ENCODE measurements around the gene DAD1. TPM values are rescaled to one million over a fixed set of nuclear protein-coding genes. Genes with fewer than 3 reads are reported as not detected.
A peak's percentile ranks its signal among the peaks of the same experiment; 100 is the strongest.

Gene DAD1
- total and polyA plus RNA-seq, 7 donors = 115 to 274 (median 160) TPM

GRCh38 chr14:22564463-22564862 is 24.6 kb downstream of the DAD1 start:
- Histone ChIP-seq H3K4me3 (no peak overlapping the region), H3K27ac (peak overlapping the region; percentile 54 to 75 (median 68)), H3K27me3 (no peaks in the 10 kb centered on the region), H3K4me1 (peaks cover 0 to 37% (median 20%) of the 10 kb centered on the region in 4 donors), H3K9me3 (no peaks in the 10 kb centered on the region), H3K36me3 (peaks cover 0 to 5% (median 0%) of the 10 kb centered on the region in 4 donors)
- intact Hi-C loops (cut with DNase I) = loop anchor here (10.0 kb wide), 1 partner anchor 420 kb away; the partner anchor contains the start of gene AJUBA
- no peak for TF ChIP-seq POLR2AphosphoS5 (IDR thresholded peaks at IDR 0.05)
- no peak for DNase-seq
- 66 to 70% methylated on average over 1 of the region's 1 CpG for WGBS, 2 donors

DNA sequence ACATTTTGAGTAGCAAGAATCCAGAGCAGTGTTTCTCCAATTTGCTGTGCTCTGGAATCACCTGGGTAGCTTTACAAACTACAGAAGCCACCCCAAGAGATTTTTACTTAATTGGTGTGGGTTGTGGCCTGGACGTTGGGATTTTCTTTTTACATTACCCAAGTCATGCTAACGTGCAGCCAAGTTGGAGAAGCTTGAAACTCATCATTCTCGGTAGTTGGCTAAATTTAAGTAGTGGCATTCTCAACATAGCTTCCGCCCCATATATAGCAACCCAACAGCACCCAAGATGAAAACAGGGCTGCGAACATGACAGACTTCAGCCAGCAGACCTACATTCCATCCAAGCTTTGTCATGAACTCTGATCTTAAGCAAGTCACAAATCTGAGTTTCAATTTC is 25.0 kb downstream of the DAD1 start:
- 63 to 85% methylated on average over 5 of the region's 5 CpGs for WGBS, 2 donors
- Histone ChIP-seq H3K27me3 (no peaks in the 10 kb centered on the region), H3K4me3 (no peak overlapping the region), H3K4me1 (peaks cover 0 to 37% (median 20%) of the 10 kb centered on the region in 4 donors), H3K36me3 (peaks cover 0 to 5% (median 0%) of the 10 kb centered on the region in 4 donors), H3K27ac (peak overlapping the region; percentile 54 to 75 (median 68)), H3K9me3 (no peaks in the 10 kb centered on the region)
- intact Hi-C loops (cut with DNase I) = loop anchor here (10.0 kb wide), 1 partner anchor 421 kb away; the partner anchor contains the start of gene AJUBA
- DNase-seq = no peak
- TF ChIP-seq POLR2AphosphoS5 (IDR thresholded peaks at IDR 0.05) (no peak), EP300 (IDR thresholded peaks at IDR 0.05) (no peak), POLR2A (IDR thresholded peaks at IDR 0.05) (no peak)

DNA sequence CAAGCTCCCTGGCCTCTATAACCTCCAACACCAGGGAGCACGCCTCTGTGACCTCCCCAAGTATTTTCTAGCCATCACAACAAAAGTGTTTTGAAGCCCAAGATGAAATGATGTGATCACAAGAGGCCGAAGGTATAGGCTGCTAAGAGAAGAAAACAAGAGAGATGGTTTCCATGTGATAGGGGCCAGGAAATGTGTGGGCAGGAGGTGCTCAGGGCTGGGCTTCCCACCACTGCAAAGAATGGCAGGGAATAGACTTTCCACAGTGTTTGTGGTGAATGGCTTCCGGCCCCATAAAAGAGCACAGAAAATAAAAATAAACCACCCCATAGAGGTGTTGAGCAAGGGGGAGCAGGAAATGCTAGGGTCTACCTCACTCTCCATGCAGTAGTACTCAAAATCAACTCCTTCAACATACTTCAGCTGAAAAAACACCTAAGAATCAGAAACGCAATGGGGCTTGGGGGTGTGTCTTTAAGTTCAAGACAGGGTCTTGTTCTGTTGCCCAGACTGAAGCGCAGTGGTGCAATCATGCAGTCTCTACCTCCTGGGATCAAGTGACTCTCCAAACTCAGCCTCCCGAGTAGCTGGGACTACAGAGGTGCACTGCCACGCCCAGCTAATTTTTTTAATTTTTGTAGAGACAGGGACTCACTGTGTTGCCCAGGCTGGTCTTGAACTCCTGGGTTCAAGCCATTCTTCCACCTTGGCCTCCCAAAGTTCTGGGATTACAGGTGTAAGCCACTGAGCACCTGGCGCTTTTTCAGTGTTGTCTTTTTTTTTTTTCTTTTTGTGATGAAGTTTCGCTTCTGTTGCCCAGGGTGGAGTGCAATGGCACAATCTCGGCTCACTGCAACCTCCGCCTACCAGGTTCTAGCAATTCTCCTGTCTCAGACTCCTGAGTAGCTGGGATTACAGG is 27.1 kb downstream of the DAD1 start:
- intact Hi-C loops (cut with DNase I) = loop anchor here (10.0 kb wide), 1 partner anchor 423 kb away; the partner anchor contains the start of gene AJUBA
- WGBS, 2 donors = 29 to 37% methylated on average over 11 of the region's 11 CpGs
- no peaks in the 10 kb centered on the region for H3K27me3 ChIP-seq
- H3K4me1 ChIP-seq = peaks cover 0 to 51% (median 29%) of the 10 kb centered on the region in 4 donors
- peak overlapping the region in 2 of 4 donors; percentile 18 to 71 for H3K27ac ChIP-seq
- TF ChIP-seq POLR2A (IDR thresholded peaks at IDR 0.05) = no peak
- TF ChIP-seq EP300 (IDR thresholded peaks at IDR 0.05) = no peak
- no peak for TF ChIP-seq POLR2AphosphoS5 (IDR thresholded peaks at IDR 0.05)
- no peak for TF ChIP-seq CTCF (IDR thresholded peaks at IDR 0.05)
- peaks cover 0 to 5% (median 0%) of the 10 kb centered on the region in 4 donors for H3K36me3 ChIP-seq
- DNase-seq = no peak
- no peaks in the 10 kb centered on the region for H3K9me3 ChIP-seq
- H3K4me3 ChIP-seq = no peak overlapping the region

- intact Hi-C loops (cut with DNase I) = loop anchor here (10.0 kb wide), 1 partner anchor 423 kb away; the partner anchor contains the start of gene AJUBA
- Histone ChIP-seq H3K27ac (no peak overlapping the region), H3K4me3 (no peak overlapping the region), H3K9me3 (no peaks in the 10 kb centered on the region), H3K27me3 (no peaks in the 10 kb centered on the region), H3K4me1 (peaks cover 0 to 57% (median 34%) of the 10 kb centered on the region in 4 donors), H3K36me3 (peaks cover 0 to 5% (median 0%) of the 10 kb centered on the region in 4 donors)
- DNase-seq = no peak
- 10 to 35% methylated on average over 3 of the region's 3 CpGs for WGBS, 2 donors
- TF ChIP-seq CTCF (IDR thresholded peaks at IDR 0.05) (no peak), POLR2A (IDR thresholded peaks at IDR 0.05) (no peak), POLR2AphosphoS5 (IDR thresholded peaks at IDR 0.05) (no peak), EP300 (IDR thresholded peaks at IDR 0.05) (no peak)
Observed at GRCh38 chr14:22561366-22561660, 27.7 kb downstream of the DAD1 start.

DNA sequence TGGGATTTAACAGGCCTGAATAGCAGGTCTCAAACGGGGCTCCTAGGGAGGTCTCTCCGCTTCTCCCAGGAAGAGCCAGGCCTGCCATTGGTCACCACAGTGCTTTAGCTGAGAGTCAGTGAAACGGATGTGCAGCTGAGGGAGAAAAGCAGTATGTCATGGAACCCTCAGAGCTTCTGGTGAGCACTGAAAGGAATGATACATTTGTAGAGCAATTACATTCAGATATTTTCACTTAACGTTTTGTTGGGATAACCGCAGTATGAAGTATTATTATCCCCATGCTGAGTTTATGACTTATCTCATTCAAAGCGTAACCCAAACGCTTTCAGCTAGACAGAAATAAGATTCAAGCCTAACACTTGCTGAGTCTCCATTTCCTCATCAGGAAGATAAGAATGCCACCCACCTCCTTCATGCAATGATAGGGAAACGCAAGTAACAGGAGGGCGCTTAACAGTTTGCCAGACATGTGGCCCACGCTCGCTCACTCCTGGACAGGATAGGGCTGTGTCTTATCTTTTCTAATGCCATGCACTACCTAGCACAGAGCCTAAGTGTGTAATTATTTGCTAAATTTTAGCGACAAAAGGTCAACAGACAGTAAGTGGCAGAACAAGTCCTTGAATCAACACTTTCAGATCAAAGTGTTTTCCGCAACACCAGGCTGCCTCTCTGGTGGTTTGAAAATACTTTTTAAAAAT is 28.2 kb downstream of the DAD1 start:
- H3K4me1 ChIP-seq = peaks cover 0 to 58% (median 35%) of the 10 kb centered on the region in 4 donors
- no peak overlapping the region for H3K4me3 ChIP-seq
- intact Hi-C loops (cut with DNase I) = loop anchor here (10.0 kb wide), 1 partner anchor 424 kb away; the partner anchor contains the start of gene AJUBA
- no peak for DNase-seq
- TF ChIP-seq CTCF (IDR thresholded peaks at IDR 0.05) (no peak), POLR2A (IDR thresholded peaks at IDR 0.05) (no peak), POLR2AphosphoS5 (IDR thresholded peaks at IDR 0.05) (no peak), EP300 (IDR thresholded peaks at IDR 0.05) (no peak)
- H3K27ac ChIP-seq = no peak overlapping the region
- H3K27me3 ChIP-seq = no peaks in the 10 kb centered on the region
- peaks cover 0 to 5% (median 0%) of the 10 kb centered on the region in 4 donors for H3K36me3 ChIP-seq
- WGBS, 2 donors = 22 to 38% methylated on average over 13 of the region's 13 CpGs
- no peaks in the 10 kb centered on the region for H3K9me3 ChIP-seq

Data from sigmoid colon (tissue), 7 donors.